Activated CD4-positive, CD25-positive, alpha-beta regulatory T cell treated with anti-CD3 and anti-CD28 coated beads, Interleukin-2, amount 50 U/mL, for 72 hours (primary cell): ENCODE measurements around the gene IQCH.
"Not testable (repeated sequence)": the region's sequence is repeated elsewhere in the genome, so short reads cannot be mapped to it uniquely, and the experiment has no call there.

Source experiments
- DNase-seq: peaks from one replicate; pipeline ENCODE4 v3.0.0; 2021

IQCH gene

DNA sequence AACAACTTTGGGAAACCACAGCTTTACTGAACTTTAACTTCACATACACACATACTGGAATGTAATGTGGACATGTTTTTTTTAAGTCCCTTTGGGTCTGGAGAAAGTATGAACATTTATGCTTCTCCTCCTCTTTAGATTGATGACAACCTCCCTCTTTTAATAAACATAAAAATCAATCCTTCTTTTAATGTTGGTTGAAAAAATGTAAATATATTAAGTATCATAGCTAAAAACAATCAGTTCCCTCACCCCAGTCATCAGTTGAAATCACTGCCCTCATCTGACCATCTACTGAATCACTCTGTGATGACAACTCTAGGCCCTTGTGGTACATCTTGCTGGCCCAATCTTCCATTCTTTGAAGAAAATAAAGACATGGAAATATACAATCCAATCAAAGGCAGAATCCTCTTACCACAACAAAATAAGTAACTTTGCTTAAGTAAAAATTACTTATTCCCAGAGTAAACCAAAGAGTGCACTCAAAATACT is 6.5 kb upstream of the IQCH start:
- no peak for DNase-seq

DNA sequence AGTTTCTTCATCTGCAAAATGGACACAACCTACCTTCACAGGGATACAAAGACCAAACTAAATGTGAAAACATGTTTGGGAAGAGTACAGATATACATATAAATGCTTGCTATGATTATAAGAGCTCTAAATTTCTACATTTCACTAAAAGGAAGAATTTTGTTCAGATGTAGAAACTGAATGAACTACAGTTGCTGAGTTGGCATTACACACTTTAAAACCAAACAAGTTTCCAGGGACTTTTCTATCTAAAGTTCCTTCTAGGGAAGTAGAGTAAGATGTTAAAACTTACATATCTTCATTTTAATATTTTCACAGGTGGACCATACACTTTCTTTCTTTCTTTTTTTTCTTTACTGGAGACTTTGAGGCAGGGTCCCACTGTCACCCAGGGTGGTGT is 4.8 kb upstream of the IQCH start:
- no peak for DNase-seq

DNA sequence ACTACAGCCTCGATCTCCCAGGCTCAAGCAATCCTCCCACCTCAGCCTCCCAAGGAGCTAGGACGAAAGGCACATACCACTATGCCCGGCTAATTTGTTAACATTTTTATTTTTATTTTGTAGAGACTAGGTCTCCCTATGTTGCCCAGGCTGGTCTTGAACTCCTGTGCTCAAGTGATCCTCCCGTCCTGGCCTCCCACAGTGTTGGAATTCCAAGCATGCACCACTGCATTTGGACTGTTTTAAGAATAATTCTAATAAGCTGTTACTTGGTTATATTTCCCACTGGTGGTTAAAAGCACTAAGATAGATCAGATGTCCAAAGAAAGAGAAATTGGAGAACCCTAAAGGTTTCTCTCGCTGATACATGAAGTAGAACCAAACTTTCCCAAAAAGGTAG is 3.3 kb upstream of the IQCH start:
- no peak for DNase-seq

DNA sequence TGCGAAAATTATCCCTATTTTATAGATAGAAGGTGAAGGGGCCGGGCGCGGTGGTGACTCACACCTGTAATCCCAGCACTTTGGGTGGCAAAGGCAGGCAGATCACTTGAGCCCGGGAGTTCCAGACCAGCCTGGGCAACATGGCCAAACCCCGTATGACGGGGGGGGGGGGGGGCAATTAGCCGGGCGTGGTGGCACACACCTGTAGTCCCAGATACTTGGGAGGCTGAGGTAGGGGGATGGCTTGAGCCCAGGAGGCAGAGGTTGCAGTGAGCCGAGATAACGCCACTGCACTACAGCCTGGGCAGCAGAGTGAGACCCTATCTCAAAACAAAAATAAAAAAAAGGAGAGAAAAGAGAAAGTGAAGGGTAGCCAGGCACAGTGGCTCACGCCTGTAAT is 1.5 kb upstream of the IQCH start:
- no peak for DNase-seq

DNA sequence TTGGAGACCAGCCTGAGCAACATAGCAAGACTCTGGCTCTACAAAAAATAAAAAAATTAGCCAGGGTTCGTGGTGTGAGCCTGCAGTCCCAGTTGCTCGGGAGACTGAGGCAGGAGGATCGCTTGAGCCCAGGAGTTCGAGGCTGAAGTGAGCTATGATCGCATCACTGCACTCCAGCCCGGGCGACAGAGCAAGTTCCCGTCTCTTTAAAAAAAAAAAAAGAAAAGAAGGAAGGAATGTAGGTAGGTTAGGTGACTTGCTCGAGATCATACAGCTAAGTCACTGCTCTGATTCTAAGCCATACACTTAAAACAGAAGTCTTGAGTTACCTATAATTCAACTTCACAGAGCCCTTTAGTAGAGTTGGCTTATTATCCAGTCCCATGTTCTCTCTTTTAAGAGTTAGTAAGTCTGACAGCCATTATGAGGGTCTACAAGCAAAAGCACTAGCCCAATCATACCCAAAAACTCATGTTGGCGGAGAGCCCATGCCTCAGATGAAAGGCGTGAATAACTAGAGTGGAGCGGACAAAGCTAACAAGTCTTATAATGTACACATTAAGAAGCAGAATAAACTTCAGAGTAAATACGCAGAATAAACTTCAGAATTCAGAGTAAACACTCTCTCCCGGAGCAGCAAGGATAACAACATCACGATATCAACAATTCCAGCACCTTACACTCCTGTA is 893 bp upstream of the IQCH start:
- no peak for DNase-seq

DNA sequence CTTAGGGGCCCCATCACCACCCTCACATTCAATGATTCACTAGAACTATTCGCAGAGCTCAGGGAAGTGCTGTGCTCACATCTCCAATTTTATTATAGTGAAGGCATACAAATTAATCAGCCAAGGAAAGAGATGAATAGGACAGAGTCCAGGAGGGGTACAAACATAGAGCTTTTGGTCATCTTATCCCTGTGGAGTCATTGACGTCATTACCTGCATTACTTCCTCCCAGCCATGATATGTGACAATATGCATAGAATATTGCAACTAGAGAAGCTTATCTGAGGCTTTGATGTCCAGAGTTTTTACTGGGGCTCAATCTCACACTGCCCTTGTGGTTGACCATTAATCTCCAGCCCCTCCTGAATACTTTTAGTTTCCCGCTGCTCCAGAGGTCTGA is 1.5 kb downstream of the IQCH start:
- no peak for DNase-seq

DNA sequence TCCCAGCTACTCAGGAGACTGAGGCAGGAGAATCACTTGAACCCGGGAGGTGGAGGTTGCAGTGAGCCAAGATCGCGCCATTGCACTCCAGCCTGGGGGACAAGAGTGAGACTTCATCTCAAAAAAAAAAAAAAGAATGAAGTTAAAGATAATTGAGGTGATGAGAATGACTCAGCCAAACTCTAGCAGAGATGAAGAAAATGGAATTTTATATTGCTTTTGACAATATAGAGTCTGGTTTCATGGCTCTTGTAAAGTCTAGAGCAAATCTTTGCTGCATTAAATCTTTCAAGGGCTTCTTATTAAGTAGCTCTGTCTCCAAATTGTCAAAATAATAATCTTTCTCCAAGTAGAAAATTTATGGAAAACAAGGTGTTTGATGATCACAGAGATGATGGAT is 3.8 kb downstream of the IQCH start:
- not testable (repeated sequence) for DNase-seq

DNA sequence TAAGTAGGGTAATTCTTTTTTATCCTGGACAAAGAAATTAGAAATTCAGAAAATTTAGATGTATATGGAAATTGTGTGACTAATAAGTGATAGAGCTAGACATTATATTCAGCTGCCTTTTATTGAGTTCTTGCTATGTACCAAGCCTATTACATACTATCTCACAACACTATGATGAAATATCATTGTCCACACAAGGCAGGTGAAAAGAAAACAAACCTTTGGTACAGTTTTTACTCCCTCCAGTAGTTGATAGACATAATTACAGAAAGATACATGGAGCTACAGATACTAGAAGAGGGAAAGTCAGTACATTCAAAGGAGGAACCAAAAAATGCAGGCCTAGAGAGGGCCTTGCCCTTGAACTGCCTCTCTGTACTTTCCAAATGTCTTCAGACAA is 4.8 kb downstream of the IQCH start:
- DNase-seq, result no peak

DNA sequence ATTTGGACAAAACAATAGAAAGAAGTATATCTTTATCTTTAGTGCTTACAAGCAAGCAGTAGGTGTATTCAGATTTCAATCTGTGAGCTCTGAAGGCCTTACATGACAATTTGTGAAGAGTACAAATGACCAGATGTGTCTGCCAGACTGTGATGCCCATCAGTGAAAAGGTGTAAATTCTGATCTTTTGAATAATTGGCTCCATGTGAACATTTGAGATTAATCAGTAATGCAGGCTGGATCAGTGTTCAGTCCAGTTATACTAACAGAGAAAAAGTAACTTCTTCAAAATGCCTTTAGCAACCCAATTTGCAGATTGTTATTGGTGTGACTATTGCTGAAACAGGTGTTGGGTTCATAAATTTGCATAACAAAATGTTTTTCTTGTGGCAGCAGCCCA is 5.2 kb downstream of the IQCH start:
- DNase-seq, result no peak

DNA sequence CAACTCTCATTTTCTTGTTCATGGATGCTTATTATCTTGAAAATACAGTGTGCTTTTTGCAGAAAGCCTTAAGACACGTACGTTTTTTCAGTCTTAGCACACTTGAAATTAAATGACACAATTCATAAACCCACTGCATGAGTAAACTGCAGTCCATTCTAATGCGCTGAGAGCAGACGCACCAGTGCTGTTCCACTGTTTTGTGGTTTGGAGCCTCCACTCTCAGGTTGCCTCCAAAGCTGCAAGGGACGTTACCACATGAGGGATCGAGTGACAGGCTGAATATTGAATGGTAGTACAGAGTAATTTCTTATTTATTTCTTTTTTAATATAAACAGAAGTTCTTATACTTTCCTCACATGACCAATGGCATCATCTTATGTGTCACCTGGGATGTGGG is 12.3 kb downstream of the IQCH start:
- DNase-seq, result no peak

DNA sequence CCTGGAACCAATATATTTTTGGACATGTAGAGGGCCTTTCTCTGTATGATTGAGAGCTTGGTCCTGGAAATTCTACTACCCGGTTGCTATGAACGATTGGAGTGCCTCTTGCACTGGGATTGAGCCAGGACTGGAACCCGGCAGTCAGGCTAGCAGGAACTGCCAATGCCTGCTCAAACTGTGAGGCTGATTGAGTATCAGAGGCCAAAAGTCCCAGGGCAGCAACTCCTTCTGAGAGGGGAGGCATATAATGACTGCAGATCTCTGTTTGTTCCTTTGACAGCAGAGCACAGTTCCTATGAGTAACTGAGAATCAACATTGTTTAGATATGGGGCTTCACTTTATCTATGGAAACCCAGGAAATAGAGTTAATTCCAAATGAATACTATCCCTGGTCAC is 12.9 kb downstream of the IQCH start:
- DNase-seq, result no peak

DNA sequence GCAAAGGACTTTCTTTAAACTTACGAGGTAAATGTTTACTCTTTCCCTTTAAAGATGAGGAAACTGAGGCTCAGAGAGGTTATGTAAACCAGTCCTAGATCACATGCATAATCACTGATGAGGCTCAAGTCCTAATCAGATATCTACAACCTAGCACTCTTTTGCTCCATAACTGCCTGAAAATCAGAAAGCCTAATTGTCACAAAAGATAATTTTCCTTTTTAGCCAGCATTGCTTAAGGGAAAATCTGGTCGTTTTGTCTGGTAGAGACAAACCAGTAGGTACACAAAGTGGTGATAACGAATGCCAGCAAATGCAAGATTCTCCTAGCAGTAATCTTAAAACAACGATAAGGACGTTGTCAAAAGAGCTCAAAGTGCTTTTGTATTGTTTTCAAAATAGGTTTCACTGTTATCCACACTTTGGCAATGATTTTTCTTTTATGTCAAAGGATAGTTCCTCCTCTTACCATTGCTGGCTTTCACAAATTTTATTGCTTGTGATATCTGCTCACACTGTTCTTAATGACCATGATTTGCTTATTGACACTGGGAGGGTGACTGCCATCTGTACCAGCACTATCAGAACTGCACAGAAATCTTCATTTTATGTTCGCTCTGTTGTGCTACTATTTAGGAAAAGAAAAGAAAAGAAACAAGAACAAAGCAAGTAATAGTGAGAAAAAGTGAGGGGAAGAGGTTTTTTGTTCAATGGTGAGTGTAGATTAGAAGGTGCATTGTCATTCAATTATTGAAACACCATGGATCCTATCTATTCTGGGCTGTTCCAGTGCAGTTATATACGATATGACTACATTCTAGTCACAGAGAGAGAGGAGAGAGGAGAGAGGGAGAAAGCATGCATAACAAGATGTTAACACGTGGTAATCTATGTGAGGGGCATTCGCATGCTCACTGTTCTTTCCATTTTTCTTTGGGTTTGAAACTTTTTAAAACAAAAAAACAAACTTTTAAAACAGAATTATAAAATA is 13.7 kb downstream of the IQCH start:
- no peak for DNase-seq

DNA sequence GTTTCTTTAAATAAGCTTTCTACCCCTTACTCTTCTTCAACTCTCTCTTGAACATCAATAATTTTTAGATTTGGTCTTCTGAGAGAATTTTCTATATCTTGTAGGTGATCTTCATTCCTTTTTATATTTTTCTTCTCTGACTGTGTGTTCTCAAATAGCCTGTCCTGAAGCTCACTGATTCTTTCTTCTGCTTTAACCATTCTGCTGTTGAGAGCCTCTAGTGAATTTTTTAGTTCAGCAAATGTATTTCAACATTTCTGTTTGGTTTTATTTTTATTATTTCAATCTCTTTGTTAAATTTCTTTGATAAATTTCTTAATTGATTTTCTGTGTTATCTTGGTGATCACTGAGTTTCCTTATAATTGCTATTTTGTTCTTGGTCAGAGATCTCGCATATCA is 19.6 kb downstream of the IQCH start:
- DNase-seq, result no peak

DNA sequence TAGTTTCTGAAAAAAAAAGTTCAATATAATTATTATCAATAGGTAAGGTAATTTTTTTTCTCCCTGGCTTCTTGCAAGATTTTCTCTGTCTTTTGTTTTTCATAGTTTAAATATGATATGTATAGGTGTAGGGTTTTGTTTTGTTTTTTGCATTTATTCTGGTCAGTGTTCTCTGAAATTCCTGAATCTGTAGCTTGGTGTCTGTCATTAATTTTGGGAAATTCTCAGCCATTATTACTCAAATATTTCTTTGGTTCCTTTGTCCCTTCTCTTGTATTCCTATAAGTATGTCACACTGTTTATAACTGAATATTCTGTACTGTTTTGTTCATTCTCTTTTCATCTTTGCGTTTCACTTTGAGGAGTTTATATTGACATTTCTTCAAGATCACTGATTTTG is 22.1 kb downstream of the IQCH start:
- no peak for DNase-seq

DNA sequence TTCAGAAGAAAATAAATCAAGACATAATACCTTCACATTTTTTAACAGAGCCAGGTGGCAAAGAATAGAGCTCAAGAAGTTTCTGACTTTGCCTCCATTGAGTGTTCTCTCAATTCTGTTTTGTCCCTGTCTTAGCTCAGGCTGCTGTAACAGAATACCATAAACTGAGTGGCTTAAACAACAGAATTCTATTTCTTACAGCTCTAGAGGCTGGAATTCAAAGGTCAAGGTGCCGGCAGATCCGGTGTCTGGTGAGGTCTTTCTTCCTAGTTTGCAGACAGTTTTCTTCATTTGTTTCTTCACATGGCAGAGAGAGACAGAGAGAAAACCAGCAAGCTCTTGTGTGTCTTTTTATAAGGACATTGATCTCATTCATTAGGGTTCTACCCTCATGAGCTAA is 25.6 kb downstream of the IQCH start:
- DNase-seq, result no peak

DNA sequence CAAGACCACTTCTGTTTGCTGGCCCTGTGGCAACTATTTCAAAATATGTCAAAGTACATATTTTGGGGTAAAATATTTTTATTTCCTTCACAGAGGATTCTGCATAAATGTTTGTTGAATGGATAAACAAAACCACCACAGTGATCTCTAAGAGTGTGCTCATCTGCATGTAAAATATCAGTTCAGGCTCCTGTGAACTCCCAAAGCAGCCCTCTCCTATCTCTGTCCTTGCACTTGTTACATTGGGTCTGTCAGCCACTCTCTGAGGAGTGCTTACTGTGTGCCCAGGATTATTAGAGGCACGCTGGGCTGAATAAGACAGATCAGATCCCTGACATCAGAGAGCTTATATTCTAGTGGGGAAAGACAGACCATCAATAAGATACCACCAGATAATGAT is 27.1 kb downstream of the IQCH start:
- no peak for DNase-seq

DNA sequence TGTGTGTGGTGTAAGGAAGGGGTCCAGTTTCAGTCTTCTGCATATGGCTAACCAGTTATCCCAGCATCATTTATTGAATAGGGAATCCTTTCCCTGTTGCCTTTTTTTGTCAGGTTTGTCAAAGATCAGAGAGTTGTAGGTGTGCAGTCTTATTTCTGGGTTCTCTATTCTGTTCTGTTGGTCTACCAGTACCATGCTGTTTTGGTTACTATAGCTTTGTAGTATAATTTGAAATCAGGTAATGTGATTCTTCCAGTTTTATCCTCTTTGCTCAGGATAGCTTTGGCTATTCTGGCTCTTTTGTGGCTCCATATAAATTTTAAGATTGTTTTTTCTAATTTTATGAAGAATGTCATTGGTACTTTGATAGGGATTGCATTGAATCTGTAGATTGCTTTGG is 31.0 kb downstream of the IQCH start:
- DNase-seq, result not testable (repeated sequence)

DNA sequence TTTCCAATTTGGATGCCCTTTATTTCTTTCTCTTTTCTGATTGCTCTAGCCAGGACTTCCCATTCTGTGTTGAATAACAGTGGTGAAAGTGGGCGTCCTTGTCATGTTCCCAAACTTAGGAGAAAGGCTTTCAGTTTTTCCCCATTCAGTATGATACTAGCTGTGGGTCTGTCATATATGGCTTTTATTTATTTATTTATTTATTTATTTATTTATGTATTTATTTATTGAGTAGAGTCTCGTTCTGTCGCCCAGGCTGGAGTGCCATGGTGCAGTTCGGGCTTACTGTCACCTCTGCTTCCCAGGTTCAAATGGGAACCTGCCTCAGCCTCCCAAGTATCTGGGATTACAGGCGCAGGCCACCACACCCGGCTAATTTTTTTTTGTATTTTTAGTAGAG is 31.8 kb downstream of the IQCH start:
- not testable (repeated sequence) for DNase-seq

DNA sequence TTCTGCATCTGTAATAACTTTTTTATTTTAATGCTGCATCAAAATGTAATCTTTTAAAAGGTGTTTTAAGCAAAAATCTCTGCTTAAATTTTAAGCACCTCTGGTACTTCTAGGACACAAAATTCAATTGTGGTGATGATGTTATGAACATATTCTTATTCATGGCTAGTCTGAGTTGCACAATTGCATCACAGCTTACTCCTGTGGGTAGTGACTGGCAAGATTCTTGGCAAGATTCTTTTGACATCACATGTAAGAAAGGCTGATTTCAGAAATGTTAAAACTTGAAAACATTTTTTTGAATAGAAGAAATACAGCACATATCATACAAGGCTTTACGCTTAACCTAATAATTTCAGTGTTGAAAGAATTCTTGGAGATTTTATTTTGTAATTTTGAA is 35.7 kb downstream of the IQCH start:
- no peak for DNase-seq

DNA sequence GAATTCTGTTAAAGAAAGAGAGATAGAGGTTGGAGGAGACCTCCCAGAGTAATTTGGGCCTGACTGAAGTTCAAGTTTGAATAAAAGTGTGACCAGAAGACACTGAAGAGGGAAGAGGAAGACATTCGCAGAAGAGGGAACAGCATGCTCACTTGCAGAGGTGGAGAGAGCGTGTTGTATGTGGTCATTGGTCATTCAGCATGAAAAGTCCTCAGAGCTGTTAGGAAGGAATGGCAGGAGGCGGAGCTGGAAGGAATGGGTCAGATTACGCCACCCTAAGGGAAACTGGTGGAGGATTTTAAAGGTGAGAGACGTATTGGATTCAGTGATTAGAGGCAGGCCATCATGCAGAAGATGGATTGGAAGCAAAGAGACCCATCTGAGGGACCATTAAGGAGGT is 41.6 kb downstream of the IQCH start:
- DNase-seq, result no peak

DNA sequence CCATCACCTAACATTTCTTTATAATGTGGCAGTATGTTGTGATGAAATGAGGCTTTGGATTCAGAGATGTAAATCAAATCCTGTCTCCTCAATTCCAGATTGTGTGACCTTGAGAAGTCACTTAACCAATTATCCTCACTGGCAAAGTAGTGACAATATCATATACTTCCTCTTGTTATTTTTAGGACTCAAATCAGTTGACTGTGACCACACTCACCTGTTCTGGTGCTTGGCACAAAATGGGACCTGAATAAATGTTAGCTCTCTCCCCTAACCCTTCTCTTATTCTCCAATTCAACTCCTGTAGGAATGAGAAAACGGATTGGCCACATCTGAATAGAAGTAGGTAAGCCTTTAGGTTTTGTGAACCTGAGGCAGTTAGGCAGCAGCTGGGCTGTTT is 42.1 kb downstream of the IQCH start:
- no peak for DNase-seq

DNA sequence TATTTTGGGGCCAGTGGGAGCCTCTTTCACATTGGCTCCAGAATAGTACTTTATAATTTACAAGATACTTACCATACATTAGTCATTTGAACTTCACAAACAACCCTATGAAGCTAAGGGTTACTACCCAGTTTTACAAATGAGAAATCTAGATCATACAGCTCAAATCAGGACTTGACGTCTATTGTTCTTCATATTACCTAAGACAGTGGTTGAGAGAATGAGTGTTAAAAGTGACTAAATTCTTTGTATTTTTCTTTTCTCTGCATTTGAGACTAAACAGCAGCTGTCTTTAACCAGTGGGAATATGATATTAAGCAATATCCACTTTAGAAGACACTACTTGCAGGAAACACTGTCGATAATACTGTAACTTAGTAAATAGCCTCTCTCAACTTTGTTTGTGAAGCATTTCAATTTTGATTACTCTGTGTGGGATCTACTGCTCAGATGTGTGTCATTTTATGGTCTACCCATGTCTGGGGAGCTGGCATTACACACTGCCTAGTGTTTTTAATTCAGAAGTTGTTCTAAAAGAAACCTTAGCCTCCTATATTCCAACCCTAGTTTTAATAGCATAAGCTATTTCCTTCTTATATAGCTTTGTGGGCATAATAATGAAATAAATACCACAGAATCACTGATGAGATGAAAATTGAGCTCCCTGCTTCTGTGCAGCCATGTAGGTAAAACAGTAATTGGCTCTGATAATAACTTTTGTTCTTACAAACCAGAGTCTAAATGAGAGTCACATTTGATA is 45.9 kb downstream of the IQCH start:
- no peak for DNase-seq
